AG04449 (cell line): ENCODE data around the gene ANKRD11.
"Not testable (repeated sequence)": the region's sequence is repeated elsewhere in the genome, so short reads cannot be mapped to it uniquely, and the experiment has no call there.

Experiments
- CTCF ChIA-PET: fragments of 350-600 bp; formaldehyde crosslinking; extraction: SDS; loops from one replicate; lab custom pipeline; 2021; ENCODE audit warnings: antibody characterized with exemption; lab: Yijun Ruan, JAX
- POLR2A ChIA-PET: fragments of 400-600, 350-600 bp; formaldehyde crosslinking; extraction: SDS; loops from one replicate; lab custom pipeline; 2020; ENCODE audit warnings: antibody characterized with exemption, inconsistent platforms; lab: Yijun Ruan, JAX
- DNase-seq: peaks from one replicate; pipeline ENCODE4 v3.0.0-alpha.2; 2010; ENCODE audit warnings: low read depth, low spot score
- H3K4me3 ChIP-seq: 2 replicates; pipeline ENCODE4 v1.5.1; 2011; ENCODE audit warnings: low read depth, mild to moderate bottlenecking, control low read depth, low read length
- CTCF ChIP-seq: IDR thresholded peaks from one replicate; pipeline ENCODE4 v1.5.1; 2011; ENCODE audit warnings: mild to moderate bottlenecking, moderate library complexity, low read length, control low read depth, inconsistent platforms; ENCODE audit not compliant: insufficient read depth; ENCODE audit errors: missing control alignments

ANKRD11 gene

GRCh38 chr16:89253548-89254287 is 236.6 kb downstream of the ANKRD11 start:
- no peak overlapping the region for H3K4me3 ChIP-seq
- ChIA-PET CTCF (interaction anchor here (1.2 kb wide), 1 partner anchor 35 kb away, joined by 4 read pairs; no protein-coding TSS in a partner anchor), POLR2A (interaction anchor here (0.7 kb wide), 1 partner anchor 720 kb away, joined by 4 read pairs; no protein-coding TSS in a partner anchor)
- no peak for DNase-seq
- no peak for TF ChIP-seq CTCF

- no peak overlapping the region; the same call in 1 of the 2 replicates for H3K4me3 ChIP-seq
Observed at GRCh38 chr16:89248196-89248982, 242.0 kb downstream of the ANKRD11 start.

GRCh38 chr16:89247734-89248075 is 242.7 kb downstream of the ANKRD11 start:
- CTCF ChIA-PET, result interaction anchor here (0.9 to 2.5 kb wide), 2 partner anchors 42 to 261 kb away, joined by 4 to 8 read pairs; no protein-coding TSS in a partner anchor
- POLR2A ChIA-PET, DNase-seq: not testable (repeated sequence)
- peak overlapping the region; percentile 50 for H3K4me3 ChIP-seq

More at GRCh38 chr16:89248196-89248982, 242.0 kb downstream of the ANKRD11 start:
- CTCF ChIA-PET, result interaction anchor here (2.5 kb wide), 1 partner anchor 41 kb away, joined by 8 read pairs; no protein-coding TSS in a partner anchor
- no peak for DNase-seq
- POLR2A ChIA-PET, result no interaction called here
- no peak for TF ChIP-seq CTCF

GRCh38 chr16:89246903-89247733 is 243.2 kb downstream of the ANKRD11 start:
- peak overlapping the region; percentile 58 for H3K4me3 ChIP-seq
- DNase-seq, result no peak
- TF ChIP-seq CTCF, result no peak
- CTCF ChIA-PET, result interaction anchor here (0.9 to 2.5 kb wide), 3 partner anchors 42 to 310 kb away, joined by 3 to 8 read pairs (median 4); no protein-coding TSS in a partner anchor
- POLR2A ChIA-PET, result interaction anchor here (1.2 kb wide), 1 partner anchor 11 kb away, joined by 3 read pairs; no protein-coding TSS in a partner anchor

- no peak for DNase-seq
- POLR2A ChIA-PET, result interaction anchor here (1.2 kb wide), 1 partner anchor 10 kb away, joined by 3 read pairs; no protein-coding TSS in a partner anchor
- peak overlapping the region; percentile 58 for H3K4me3 ChIP-seq
- no peak for TF ChIP-seq CTCF
- CTCF ChIA-PET, result interaction anchor here (0.9 to 2.5 kb wide), 2 partner anchors 43 to 310 kb away, joined by 3 to 8 read pairs; no protein-coding TSS in a partner anchor
Observed at GRCh38 chr16:89246383-89246902, 243.9 kb downstream of the ANKRD11 start.

- TF ChIP-seq CTCF, result no peak
- ChIA-PET POLR2A (no interaction called here), CTCF (no interaction called here)
- no peak for DNase-seq
- no peak overlapping the region for H3K4me3 ChIP-seq
Observed at GRCh38 chr16:89244754-89245153, 245.6 kb downstream of the ANKRD11 start.

- CTCF ChIA-PET, result not testable (repeated sequence)
Observed at GRCh38 chr16:89244264-89244663, 246.1 kb downstream of the ANKRD11 start.

More at GRCh38 chr16:89244264-89244663, 246.1 kb downstream of the ANKRD11 start:
- POLR2A ChIA-PET, H3K4me3 ChIP-seq, DNase-seq: not testable (repeated sequence)
